ENCODE data around the gene RAB2B.

The RAB2B gene

GRCh38 chr14:21476925-21477681 is at the start of gene RAB2B, which contains the start of gene TOX4:
Gene RAB2B, minus strand, starts transcription at chr14:21476959. Its CDS starts 87 bp downstream, at chr14:21476872.
Gene TOX4, plus strand, starts transcription at chr14:21477195. Its CDS starts 84 bp downstream, at chr14:21477279.
- peak; percentile 93 to 97 (median 97) for DNase-seq

GRCh38 chr14:21525962-21526671 is 49.4 kb upstream of the RAB2B start, which contains the start of gene SALL2:
Gene SALL2, minus strand, starts transcription at chr14:21526346. Its CDS starts 219 bp downstream, at chr14:21526127.
- DNase-seq = peak; percentile 31 to 77 (median 58)

- DNase-seq = no peak
Observed at GRCh38 chr14:21525571-21525961, 48.8 kb upstream of the RAB2B start.

DNA sequence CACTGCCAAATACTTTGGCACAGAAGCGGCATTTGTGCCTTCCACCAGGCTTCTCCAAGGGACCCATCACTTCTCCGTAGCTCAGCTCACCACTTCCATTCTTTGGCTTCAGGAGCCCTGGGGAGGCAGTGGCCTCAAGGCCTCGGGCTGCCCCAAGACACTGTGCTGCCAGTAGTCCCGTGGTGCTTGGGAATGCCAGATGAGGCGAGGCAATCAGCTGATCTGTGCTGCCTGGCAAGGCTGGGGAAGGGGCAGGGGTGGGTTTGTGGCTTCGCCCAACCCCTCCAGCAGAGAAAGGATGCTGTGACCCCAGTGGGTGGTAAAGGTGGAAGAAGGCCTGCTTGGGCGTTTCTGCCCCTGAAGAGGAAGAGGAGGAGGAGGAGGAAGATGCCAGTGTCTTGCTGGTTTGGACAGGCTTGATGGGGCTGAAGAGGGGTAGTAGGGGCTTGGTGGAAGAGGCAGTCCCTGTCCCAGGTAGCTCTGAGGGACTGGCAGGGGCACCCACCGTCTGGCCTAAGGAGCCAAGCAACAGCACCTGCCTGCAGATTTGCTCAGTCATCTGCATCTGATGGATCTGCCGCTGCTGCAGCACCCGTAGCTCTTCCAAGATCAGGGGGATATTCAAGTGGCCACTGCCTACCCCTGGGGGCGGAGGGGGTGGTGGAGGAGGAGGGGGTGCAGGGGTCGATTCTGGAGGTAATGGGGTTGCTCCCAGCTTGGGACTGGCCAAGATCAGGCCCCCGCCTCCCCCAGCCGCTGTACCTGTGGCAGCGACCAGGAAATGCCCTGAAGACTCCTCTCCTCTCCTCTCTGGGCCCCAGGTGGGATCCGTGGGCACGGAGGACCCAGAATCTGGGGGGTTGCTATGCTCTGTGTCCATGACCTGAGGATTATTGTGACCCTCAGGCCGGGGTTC is 48.1 kb upstream of the RAB2B start:
- DNase-seq = no peak

DNA sequence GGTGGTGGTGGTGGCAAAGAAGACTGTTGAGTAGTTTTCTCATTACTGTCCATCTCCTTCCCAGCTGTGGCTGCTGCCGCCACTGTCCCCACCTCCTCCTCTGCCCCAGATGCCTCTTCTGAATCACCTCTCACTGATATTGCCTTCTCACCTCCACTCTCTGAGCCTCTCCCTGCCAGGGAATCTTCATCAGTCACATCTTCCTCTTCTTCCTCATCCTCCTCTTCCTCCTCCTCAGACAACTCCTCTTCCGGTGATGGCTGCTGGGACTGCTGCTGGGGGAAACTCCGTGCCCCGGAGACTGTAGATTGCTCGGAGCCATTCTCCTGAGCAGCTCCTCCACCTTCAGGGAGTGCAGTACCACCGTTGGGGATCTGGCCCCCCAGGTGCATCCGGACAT is 46.4 kb upstream of the RAB2B start:
- DNase-seq = no peak

GRCh38 chr14:21521501-21521900 is 44.7 kb upstream of the RAB2B start:
- no peak for DNase-seq

DNA sequence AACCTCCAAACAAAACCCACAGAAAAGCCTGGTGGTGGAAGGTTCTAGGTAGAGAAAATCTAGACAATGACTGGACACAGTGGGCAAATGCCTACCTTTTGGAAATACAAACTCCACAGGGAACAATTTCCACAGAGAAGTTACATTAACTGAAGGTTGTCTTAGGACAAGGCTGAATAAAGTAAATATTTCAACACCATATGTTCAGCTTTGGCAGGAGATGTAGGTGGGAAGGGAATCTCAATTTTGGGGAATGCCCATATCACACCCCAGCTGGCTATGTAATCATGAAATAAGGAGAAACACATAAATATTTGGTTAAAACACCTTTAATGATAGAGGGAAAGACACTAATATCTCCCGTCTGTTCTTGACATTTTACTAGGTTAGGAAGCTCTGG is 44.0 kb upstream of the RAB2B start:
- no peak for DNase-seq

- DNase-seq = no peak
Observed at GRCh38 chr14:21518725-21519124, 42.0 kb upstream of the RAB2B start.

DNA sequence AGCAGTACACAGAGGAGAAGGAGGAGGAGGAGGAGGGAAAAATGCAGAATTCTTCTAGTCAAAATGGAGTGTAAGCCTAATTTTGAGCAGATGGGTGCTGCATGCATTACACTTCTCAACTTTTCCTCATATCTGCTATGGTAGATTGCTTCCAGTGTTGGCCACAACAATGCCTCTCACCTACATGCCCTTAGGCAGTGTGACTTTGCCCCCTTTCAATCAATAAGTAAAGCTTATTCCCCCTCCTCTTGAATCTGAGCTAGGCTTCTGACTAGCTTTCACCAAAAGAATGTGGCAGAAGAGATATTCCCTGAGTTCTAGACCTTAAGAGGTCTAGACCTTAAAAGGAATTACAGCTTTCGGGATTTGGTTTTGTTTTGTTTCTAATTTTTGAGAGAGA is 37.6 kb upstream of the RAB2B start:
- no peak for DNase-seq

DNA sequence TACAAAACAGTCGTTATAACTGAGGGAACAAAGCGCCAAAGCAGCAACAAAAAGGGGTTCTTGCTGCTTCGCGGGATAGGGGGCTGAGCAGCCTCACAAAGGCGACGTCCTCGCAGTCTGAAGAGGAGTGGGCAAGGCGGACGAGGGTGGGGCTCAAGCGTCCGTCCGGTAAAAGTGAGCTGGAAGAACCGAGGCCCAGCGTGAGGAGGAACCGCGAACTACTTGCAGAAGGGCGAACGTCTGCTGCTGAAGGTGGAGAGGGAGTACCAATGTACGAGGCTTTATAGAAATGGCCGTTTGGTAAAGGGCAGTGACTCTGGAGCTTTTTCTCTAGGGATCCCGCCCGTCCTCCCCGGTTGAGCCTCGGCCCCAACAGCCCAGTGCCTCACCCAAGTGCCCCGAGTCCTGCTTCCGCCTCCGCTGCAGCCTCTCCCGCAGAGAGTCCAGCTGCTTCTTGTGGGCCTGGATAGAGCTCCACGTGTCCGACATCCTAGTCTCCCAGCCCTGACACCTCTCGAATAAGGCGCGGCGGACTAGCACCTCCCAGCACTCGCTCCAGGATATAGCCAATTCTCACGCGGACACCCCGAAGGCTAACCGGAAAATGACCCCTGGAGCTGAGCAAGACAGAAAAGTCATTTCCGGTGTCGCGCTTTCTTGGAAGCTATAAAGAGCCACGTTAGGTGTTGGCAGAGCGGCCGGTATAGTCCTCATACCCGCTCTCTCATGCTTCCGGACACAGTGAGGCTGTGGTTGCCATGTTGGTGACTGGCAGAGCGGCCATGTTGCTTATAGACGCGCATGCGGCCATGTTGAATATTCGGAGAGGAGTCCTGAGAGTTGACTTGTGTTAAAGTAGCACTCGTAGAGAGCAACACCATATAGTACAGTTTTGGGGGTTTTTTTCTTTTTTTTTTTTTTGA is 34.2 kb upstream of the RAB2B start, which contains the start of gene METTL3:
TSS of gene METTL3 (minus strand) at position 606 of the 923 bp plus-strand sequence. CDS start at position 489, 117 bp downstream.
- peak; percentile 87 to 92 (median 88) for DNase-seq

DNA sequence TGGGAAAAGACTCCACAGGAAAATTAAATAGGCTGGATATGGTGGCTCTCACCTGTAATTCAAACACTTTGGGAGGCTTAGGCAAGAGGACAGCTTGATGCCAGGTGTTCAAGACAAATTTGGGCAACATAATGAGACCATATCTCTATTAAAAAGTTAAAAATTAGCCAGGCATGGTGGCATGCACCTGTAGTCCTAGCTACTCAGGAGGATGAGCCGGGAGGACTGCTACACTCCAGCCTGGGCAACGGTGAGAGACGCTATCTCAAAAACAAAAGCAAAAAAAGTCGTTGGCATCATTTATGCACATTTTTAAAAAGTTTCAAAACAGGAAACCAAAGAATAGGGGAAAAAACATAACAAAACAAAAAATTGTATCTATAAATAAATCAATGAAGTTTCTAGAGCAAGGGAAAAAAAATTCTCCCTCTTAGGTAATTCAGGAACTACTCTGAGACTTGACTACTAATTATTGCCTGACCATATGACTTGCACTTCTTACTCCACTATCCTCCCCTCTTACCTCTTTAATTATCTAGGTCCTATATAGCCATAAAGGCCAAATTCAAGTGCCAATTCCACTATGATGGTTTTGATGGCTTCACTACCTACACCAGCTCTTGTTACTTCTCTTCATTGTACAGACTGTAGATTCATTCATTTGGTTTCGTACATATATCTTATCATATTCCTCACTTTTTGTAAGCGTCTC is 32.8 kb upstream of the RAB2B start:
- no peak for DNase-seq

GRCh38 chr14:21506557-21506956 is 29.8 kb upstream of the RAB2B start:
- no peak for DNase-seq

DNA sequence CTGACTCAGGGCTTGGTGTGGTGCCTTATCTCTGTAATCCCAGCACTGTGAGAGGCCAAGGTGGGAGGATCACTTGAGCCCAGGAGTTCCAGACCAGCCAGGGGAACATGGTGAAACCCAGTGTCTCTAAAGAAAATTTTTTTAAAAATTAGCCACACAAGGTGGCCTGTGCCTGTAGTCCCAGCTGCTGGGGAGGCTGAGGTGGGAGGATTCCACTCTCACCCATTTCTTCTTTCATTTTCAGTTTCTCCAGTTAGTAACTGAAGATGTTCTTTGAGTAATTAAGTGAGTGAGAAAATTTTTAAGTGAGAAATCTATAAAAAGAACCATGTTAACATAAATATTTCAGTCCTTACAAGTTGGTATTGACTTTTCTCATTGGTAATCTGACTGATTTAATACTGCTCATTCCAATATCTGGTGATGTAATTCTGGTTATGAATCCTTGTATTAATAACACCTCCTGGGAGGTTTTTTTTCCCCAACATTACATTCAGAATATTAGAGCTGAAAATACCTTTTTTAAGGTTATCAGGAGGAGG is 28.3 kb upstream of the RAB2B start:
- DNase-seq = no peak

- DNase-seq = no peak
Observed at GRCh38 chr14:21503376-21503775, 26.6 kb upstream of the RAB2B start.

DNA sequence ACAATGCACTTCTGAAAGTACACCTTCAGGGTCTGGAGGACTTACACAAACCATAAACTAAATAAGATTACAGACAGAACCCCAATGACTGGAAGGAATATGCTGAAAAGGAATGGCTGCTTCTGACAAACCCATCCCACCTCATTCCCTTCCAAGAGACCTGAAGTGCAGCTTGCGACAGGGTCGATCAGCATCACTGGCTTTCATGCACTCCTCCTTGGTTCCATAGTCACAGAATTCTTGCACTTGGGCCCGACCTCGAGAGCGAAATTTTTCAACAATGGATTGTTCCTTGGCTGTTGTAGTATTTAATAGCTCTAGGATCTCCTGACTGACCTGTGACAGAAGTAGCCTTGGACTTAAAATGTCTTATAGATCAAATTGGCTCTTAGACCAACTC is 24.8 kb upstream of the RAB2B start:
- DNase-seq = no peak

DNA sequence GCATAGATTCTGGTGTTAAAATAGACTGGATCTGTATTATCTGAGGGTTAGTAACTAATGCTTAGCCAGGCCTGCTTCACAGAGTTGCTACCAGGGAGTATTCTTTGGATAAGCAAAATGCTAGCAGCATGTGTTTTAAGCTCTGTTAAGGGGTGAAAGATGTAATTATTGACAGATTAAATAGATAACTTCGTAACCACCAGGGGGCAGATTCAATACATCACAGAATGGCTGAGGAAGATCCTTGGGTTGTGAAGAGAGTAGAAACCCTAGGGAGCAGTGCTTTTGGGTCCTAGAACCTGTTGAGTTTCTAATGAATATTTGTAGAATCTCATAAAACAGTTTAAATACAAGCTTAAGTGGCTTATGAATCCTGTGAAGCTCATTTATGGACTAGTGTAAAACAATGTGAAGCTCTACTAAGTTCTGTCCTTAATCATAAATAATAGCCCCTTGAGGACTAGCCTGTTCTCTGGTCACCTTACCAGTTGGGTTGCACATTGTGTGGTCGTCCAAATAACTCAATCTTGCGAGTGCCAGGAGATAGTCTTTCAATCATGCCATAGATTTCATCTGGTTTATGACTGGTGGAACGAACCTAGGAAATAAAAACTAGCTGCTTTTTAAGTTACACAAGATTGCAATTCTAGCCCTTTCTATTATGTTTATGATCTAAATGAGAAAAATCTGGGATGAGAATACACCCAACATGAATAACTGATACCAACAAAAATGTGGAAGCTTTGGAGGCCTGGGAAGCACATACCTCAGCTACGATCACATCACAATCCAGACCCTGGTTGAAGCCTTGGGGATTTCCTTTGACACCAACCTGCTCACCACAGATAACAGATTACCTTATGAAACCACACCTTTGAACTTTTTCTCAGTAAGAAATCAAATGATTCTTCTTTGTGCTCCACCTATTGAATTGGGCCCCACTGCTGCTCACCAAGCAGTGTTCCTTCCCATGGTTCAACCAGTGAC is 22.1 kb upstream of the RAB2B start:
- DNase-seq = peak in 3 of 6 experiments; percentile 23 to 65 (median 61)

DNA sequence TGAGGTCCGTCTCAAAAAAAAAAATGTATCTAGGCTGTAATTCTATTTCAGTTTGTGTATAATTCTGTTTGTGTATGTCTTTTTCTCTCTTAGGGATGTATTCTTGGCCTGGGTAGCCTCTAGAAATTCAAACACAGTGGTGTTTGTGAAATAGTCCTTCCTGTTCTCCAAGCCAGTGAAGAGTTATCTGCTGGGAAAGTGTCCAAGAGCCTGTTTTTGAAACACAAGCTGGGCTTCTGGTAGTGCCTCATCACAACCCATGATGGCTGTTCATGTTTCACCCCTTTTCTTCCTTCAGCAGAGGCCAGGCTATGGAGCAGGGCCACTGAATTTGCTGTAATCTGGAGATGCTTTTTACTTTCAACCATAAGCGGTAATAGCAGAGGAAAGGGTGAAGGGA is 19.7 kb upstream of the RAB2B start:
- DNase-seq = no peak

- DNase-seq = no peak
Observed at GRCh38 chr14:21494902-21495762, 18.4 kb upstream of the RAB2B start.
